HG02885 (cell line): ENCODE data around the gene AMPD2.

Experiments
- ATAC-seq: cut with Tn5 transposase; IDR thresholded peaks from one replicate; pipeline ENCODE4 v1.9.1; 2021; ENCODE audit warnings: mild to moderate bottlenecking; ENCODE audit not compliant: unreplicated experiment, poor library complexity

AMPD2 gene

DNA sequence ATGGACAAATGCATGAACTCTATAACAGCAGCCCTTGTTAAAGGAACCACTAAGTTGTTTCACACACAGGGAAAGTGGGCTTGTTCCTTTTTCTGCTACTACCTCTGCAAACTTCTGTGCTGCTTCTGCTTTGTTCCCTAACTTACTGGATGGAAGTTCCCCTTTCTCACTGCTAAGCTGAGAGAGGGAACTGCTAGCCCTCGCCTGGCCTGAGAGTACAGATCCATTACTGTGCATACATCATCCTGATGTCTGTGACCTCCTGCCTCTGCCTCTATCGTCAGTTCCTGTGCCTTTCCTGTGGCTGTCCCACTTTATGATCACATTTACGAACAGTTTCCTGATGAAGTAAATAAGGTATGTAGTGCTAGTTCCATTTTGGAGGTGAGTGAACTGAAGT lies 3.8 kb upstream of the AMPD2 start:
- ATAC-seq: no peak

- ATAC-seq: no peak
Measured at GRCh38 chr1:109616391-109616790, 3.2 kb upstream of the AMPD2 start.

DNA sequence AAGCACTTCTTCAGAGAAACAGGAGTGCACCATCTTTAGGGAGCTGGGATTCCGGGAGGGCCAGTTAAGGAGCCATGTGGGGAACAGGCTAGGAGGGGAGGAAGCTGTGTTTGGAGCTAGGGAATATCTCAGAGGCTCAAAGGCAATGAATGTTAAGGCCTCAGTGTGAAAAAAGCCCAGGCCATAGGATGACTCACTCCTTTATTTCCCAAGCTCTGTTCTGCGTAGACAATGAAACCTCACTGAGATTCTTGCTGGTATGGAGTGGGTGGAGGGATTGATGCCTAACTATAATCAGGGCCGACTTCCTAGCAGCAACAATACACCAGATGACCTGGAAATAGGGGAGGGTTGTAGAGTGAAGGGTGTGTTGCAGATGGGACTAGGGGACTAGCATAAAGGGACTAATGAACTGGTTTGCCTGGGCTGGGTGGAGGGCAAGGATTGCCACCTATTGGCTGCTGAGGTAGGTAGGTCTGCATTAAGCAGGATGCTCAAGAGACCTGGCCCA lies 2.3 kb upstream of the AMPD2 start:
- ATAC-seq: no peak

DNA sequence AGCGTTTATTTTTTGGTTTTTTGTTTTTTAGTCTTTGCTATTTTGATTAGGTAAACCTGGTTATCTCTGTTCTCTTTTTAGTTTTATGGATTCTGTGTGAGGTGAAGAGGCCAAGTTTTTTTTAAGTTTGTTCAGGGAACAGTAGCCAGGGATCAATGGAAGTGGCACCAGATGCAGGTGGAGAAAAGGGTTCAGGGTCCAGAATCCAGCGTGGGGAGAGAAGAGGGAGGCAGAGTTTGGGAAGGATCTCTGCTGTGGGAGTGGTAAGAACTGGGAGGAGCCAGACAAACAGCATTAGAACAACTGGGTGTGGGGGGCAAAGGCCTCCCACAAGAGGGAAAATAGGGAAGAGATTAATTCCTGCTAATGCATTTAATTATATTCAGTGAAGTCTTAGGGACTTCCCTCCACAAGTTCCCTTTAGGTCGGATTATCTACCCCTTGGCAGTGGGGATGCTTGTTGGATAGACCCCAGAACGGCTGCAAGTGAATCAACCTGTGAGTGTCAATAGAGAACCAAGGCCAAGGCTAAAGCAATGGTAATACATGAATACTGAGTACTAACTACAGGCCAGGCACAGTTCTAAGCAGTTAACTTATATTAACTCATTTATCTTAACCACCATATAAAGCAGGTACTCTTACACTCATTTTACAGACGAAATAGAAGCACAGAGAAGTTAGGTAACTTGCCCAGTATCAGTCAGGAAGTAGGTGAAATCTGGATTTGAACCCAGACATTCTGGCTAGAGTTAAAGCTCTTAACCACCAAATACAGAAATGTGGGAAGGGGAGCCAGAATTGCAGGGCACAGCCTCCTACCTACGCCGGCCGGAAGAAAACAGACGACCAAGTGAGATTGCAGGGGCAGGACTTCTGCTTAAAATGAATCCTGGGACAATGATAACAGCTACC lies 719 bp upstream of the AMPD2 start:
- ATAC-seq: no peak

- no peak for ATAC-seq
Measured at GRCh38 chr1:109620401-109620791, 759 bp downstream of the AMPD2 start.

DNA sequence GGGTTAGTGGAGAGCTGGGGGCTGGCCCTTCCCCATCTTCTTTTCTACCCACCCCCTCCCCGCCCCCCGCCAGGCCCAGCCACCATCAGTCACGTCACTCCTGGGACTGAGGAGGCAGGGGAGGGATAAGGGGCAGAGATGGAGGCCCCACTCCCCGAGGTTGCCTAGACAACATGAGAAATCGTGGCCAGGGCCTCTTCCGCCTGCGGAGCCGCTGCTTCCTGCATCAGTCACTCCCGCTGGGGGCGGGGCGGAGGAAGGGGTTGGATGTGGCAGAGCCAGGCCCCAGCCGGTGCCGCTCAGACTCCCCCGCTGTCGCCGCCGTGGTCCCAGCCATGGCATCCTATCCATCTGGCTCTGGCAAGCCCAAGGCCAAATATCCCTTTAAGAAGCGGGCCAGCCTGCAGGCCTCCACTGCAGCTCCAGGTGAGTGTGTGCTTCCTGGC lies 1.2 kb downstream of the AMPD2 start:
- ATAC-seq: peak; percentile 82

DNA sequence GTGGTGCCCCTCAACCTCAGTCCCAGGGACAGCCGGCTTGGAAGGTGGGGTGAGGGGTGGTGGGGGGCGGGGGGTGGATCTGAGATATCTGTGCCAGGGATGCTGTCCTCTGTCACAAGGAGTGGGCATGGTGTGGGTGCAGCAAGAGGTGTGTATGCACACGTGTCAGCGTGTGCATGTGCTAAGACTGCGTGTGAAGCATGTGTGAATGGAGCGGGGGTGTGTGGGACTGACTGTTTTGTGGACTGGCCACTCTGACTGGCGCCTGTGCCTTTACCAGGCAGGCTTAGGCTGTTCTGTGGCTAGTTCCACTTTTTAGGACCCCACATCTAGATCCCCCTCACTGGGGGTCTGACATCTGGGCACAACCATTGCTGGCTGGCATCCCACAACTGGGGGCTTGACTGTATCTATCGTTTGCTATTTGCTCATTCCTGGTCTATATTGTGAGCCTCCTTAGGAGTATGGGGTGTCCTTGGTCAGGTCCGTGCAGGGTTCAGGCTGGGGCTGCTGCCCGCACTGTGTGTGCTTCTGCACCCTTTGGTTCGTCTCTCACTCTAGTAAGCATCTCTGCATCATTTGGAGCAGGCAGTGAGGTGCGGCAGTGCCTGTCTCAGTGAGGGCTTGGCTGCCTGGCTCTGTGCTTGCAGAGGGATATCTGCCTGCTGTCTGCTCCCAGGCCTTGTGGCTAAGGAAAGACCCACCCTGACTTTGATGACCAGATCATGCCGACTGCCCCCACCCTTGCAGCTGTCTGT lies 1.9 kb downstream of the AMPD2 start:
- ATAC-seq: no peak

DNA sequence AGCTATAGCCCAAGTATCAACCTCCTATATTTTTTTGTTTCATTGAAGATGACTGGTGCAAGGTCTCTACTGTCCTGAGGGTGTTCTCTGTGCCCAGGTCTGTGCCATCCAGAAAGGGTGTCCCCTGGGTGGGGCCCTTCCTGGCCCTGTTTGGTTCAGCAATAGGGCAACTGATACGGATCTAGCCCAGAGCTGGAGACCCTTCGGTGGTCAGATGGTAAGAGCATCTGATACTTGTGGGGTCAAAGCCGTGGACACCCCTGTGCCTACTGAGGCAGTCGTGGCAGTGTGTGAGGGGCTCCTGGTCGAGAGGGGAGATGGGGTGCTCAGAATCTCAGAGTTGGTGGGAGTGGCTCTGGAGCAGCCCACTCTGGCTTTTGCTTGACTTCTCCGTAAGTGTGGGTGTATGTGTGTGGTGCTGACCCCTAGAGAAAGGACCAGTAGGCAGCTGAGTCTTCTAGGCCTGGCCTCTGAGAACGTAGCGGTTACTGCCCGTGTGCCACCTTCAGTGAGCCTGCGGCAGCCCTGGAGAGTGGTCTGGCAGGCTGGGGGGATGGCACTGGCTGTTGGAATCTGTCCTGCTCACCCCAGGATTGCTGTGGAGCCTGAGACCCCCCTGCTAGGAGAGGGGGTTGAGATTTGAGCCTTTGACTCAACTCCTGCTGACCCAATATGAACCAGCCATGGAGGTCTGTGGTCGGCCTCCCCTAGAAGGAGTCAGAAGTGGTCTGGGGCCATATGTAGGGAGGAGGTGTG lies 2.7 kb downstream of the AMPD2 start:
- ATAC-seq: no peak

DNA sequence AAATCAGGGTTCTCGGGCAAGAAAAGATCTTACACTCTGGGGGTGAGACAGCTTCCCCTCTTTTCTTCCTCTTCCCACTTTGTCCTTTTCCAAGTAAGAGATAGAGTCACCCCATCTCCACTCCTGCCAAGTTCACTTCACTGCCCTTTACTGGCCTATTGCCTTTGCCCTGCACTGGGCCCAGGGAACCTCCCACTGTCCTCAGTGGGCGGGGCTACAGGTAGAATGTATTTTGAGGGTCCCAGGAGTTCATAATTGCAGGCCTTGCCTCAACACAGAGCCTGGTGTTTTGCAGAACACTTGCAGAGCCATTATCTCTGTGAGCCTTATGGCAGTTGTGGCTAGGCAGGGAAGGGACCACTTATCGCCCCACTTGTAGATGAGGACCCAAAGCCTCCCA lies 3.3 kb downstream of the AMPD2 start:
- no peak for ATAC-seq

DNA sequence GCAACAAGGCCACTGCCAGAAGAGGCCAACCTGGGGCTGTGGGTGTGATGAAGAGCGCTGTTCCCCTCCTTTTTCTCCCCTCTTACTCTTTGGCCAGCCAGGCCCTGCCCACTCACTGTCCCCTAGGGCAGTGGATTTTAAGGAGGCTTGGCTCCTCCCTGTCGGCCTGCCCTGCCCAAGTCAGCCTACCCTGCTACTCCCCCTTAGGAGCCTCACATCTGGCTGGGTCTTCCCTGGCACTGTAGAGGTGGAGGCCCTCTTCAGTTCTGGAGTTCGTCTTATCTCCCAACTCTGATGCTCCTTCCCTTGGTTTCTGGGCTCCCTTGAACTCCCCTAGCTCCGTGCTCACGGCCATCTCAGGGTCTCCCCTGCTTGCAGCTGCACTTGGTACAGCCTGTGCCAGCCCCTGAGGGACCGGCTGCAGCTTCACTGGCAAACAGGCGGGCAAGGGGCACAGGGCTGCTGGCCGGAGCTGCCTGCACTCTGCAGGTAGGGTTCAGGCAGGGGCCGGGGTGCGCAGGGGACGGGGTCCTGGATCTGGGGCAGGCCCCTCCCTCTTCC lies 4.0 kb downstream of the AMPD2 start:
- no peak for ATAC-seq

- ATAC-seq: no peak
Measured at GRCh38 chr1:109624201-109625010, 4.8 kb downstream of the AMPD2 start.

GRCh38 chr1:109625176-109625575 lies 5.5 kb downstream of the AMPD2 start:
- no peak for ATAC-seq

- ATAC-seq: no peak
Measured at GRCh38 chr1:109625601-109626560, 6.2 kb downstream of the AMPD2 start.

- ATAC-seq: no peak
Measured at GRCh38 chr1:109626682-109627408, 7.2 kb downstream of the AMPD2 start.

GRCh38 chr1:109627692-109628399 lies 8.2 kb downstream of the AMPD2 start:
- ATAC-seq: no peak

GRCh38 chr1:109628540-109629321 lies 9.1 kb downstream of the AMPD2 start:
- ATAC-seq: no peak
